ENCODE measurements around the gene HADH. TPM values are rescaled to one million over a fixed set of nuclear protein-coding genes. Genes with fewer than 3 reads are reported as not detected.

HADH gene
- total and polyA plus RNA-seq, 12 donors, result 24.5 to 123 (median 68.8) TPM

GRCh38 chr4:108018040-108018883 is 28.6 kb downstream of the HADH start:
- H3K9me3 ChIP-seq (replicated peaks in 1 of 3), result no peaks in the 10 kb centered on the region
- peak; percentile 78 to 96 (median 84) for DNase-seq
- H3K4me3 ChIP-seq, result no peak overlapping the region
- TF ChIP-seq POLR2A (IDR thresholded peaks at IDR 0.05) (no peak), CTCF (IDR thresholded peaks at IDR 0.05) (peak; percentile 76 to 91 (median 80))
- H3K36me3 ChIP-seq (replicated peaks in 1 of 2), result peaks cover 0 to 36% of the 10 kb centered on the region in 2 donors
- no peaks in the 10 kb centered on the region for H3K4me1 ChIP-seq (replicated peaks in 1 of 2)
- no peaks in the 10 kb centered on the region for H3K27me3 ChIP-seq
- 36 to 38% (median 37%) methylated on average over 8 of the region's 8 CpGs for whole genome bisulfite sequencing, 4 donors
- intact Hi-C loops (cut with DNase I), result loop anchor here in 1 of 2 donors (10.0 kb wide), 1 partner anchor 557 kb away; no protein-coding TSS in a partner anchor
- no peak overlapping the region for H3K27ac ChIP-seq

GRCh38 chr4:108018884-108019187 is 29.1 kb downstream of the HADH start:
- intact Hi-C loops (cut with DNase I), result loop anchor here in 1 of 2 donors (10.0 kb wide), 1 partner anchor 556 kb away; no protein-coding TSS in a partner anchor
- Histone ChIP-seq H3K36me3 (replicated peaks in 1 of 2) (peaks cover 0 to 42% of the 10 kb centered on the region in 2 donors), H3K9me3 (replicated peaks in 1 of 3) (no peaks in the 10 kb centered on the region), H3K4me3 (no peak overlapping the region), H3K4me1 (replicated peaks in 1 of 2) (no peaks in the 10 kb centered on the region), H3K27ac (no peak overlapping the region), H3K27me3 (no peaks in the 10 kb centered on the region)
- TF ChIP-seq CTCF (IDR thresholded peaks at IDR 0.05) (peak in 1 of 6 experiments; percentile 4), POLR2A (IDR thresholded peaks at IDR 0.05) (no peak)
- DNase-seq, result no peak
- 39 to 48% (median 47%) methylated on average over 2 of the region's 2 CpGs for WGBS, 4 donors

- Histone ChIP-seq H3K4me1 (replicated peaks in 1 of 2) (no peaks in the 10 kb centered on the region), H3K4me3 (no peak overlapping the region), H3K9me3 (replicated peaks in 1 of 3) (no peaks in the 10 kb centered on the region), H3K36me3 (replicated peaks in 1 of 2) (peaks cover 0 to 60% of the 10 kb centered on the region in 2 donors), H3K27ac (no peak overlapping the region), H3K27me3 (no peaks in the 10 kb centered on the region)
- no peak for DNase-seq
- 85 to 88% (median 87%) methylated on average over 5 of the region's 5 CpGs for WGBS, 4 donors
- intact Hi-C loops (cut with DNase I), result no loop called here
- TF ChIP-seq POLR2A (IDR thresholded peaks at IDR 0.05) (no peak), CTCF (IDR thresholded peaks at IDR 0.05) (no peak)
These were observed 34.6 kb downstream of the HADH start for GRCh38 chr4:108024085-108024877.

- H3K4me3 ChIP-seq, result no peak overlapping the region
- no peaks in the 10 kb centered on the region for H3K4me1 ChIP-seq (replicated peaks in 1 of 2)
- peaks cover 0 to 56% of the 10 kb centered on the region in 2 donors for H3K36me3 ChIP-seq (replicated peaks in 1 of 2)
- no peak overlapping the region for H3K27ac ChIP-seq
- intact Hi-C loops (cut with DNase I), result no loop called here
- no peaks in the 10 kb centered on the region for H3K9me3 ChIP-seq (replicated peaks in 1 of 3)
- H3K27me3 ChIP-seq, result no peaks in the 10 kb centered on the region
- DNase-seq, result no peak
- TF ChIP-seq POLR2A (IDR thresholded peaks at IDR 0.05), result no peak
- TF ChIP-seq CTCF (IDR thresholded peaks at IDR 0.05), result no peak
These were observed 35.1 kb downstream of the HADH start for GRCh38 chr4:108024878-108025165.

All from adrenal gland (tissue), 12 donors.